ENCODE measurements around the gene MAX. TPM values are rescaled to one million over a fixed set of nuclear protein-coding genes. Genes with fewer than 3 reads are reported as not detected.

MAX gene
- total and polyA plus RNA-seq, 10 donors, result 58.7 to 162 (median 109) TPM

DNA sequence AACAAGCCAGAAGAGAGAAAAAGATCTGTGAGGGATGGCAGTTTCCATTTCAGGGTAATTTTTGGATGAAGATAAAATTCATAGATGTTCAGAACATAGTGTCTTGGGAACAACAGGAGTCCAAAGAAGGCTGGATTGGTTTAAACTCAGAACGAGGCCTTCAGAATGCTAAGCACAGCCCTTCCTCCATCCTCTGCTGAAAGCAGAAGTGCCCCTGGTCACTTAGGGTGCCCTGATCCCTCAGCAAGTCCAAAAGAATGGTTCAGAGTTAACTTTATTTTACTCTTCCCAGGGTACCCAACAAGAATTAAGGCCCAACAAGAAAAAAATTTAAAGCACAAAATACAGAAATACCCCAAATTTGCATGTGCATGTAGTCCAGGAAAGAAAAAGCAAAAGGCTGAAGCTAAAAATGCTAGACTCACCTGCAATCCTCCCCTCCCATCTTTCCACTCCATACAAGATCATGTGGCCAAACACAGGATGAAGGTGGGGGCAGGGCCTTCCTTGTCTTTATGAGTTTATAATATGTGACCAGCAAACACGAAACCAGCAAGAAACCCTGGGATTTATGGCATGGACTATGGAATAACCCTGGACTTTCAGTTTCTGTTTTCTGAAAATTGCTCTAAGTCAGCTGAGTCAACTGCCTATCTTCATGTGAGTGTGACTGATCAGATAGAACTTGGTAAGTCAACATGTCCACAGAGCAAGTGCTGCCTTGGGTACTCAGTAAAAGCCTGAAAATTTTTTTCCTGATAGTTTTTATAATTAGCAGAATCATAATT, 21.2 kb downstream of the MAX start:
- H3K9me3 ChIP-seq, result no peaks in the 10 kb centered on the region
- peaks cover 22 to 95% (median 60%) of the 10 kb centered on the region in 6 donors for H3K4me1 ChIP-seq
- intact Hi-C loops (cut with DNase I; ENCODE audit: low total_unique reads), result no loop called here
- TF ChIP-seq, protein P1, sequence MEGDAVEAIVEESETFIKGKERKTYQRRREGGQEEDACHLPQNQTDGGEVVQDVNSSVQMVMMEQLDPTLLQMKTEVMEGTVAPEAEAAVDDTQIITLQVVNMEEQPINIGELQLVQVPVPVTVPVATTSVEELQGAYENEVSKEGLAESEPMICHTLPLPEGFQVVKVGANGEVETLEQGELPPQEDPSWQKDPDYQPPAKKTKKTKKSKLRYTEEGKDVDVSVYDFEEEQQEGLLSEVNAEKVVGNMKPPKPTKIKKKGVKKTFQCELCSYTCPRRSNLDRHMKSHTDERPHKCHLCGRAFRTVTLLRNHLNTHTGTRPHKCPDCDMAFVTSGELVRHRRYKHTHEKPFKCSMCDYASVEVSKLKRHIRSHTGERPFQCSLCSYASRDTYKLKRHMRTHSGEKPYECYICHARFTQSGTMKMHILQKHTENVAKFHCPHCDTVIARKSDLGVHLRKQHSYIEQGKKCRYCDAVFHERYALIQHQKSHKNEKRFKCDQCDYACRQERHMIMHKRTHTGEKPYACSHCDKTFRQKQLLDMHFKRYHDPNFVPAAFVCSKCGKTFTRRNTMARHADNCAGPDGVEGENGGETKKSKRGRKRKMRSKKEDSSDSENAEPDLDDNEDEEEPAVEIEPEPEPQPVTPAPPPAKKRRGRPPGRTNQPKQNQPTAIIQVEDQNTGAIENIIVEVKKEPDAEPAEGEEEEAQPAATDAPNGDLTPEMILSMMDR (IDR thresholded peaks at IDR 0.05 in 8 of 11, conservative IDR thresholded peaks at IDR 0.05 in 3 of 11), result no peak
- TF ChIP-seq POLR2A (IDR thresholded peaks at IDR 0.05), result no peak
- no peak for TF ChIP-seq POLR2AphosphoS5 (IDR thresholded peaks at IDR 0.05)
- DNase-seq, result no peak
- 34 to 67% (median 50%) methylated on average over 2 of the region's 2 CpGs for WGBS, 5 donors
- peak overlapping the region; percentile 43 to 88 (median 73) for H3K27ac ChIP-seq
- H3K27me3 ChIP-seq (replicated peaks in 1 of 7), result no peaks in the 10 kb centered on the region
- peaks cover 4 to 100% (median 69%) of the 10 kb centered on the region in 6 donors for H3K36me3 ChIP-seq
- peak overlapping the region in 1 of 8 donors; percentile 11 for H3K4me3 ChIP-seq

DNA sequence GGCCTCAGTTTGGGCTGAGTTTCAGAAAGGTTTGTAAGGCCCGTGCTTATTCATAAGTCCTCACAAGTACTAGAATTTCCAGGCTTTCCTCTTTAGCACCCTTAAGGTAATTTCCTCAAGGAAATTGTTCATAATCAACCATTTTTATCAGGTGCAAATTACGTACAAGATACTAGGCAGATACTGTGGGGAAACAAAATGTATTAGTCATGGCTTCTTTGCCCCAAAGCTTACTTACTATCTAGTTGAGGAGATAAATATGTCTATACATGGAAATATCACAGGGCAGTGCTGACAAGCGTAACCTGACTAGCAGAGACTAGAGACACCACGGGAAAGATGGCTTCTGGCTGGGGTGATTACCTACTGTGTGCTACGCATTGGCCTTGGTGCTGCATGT, 22.5 kb downstream of the MAX start:
- no peak for DNase-seq
- intact Hi-C loops (cut with DNase I; ENCODE audit: low total_unique reads), result no loop called here
- Histone ChIP-seq H3K27ac (peak overlapping the region; percentile 35 to 88 (median 82)), H3K4me3 (no peak overlapping the region), H3K36me3 (peaks cover 4 to 99% (median 68%) of the 10 kb centered on the region in 6 donors), H3K9me3 (no peaks in the 10 kb centered on the region), H3K27me3 (replicated peaks in 1 of 7) (no peaks in the 10 kb centered on the region), H3K4me1 (peaks cover 21 to 100% (median 65%) of the 10 kb centered on the region in 6 donors)
- WGBS, 5 donors, result 83 to 89% (median 84%) methylated on average over 5 of the region's 5 CpGs
- no peak for TF ChIP-seq POLR2AphosphoS5 (IDR thresholded peaks at IDR 0.05)
- TF ChIP-seq, protein P1 (IDR thresholded peaks at IDR 0.05 in 8 of 11, conservative IDR thresholded peaks at IDR 0.05 in 3 of 11), result no peak
- TF ChIP-seq POLR2A (IDR thresholded peaks at IDR 0.05), result no peak

- Histone ChIP-seq H3K4me3 (peak overlapping the region in 1 of 8 donors; percentile 30), H3K4me1 (peaks cover 21 to 100% (median 66%) of the 10 kb centered on the region in 6 donors), H3K27ac (peak overlapping the region; percentile 35 to 88 (median 82)), H3K9me3 (no peaks in the 10 kb centered on the region), H3K36me3 (peaks cover 4 to 99% (median 67%) of the 10 kb centered on the region in 6 donors), H3K27me3 (replicated peaks in 1 of 7) (no peaks in the 10 kb centered on the region)
- WGBS, 5 donors, result 55 to 78% (median 68%) methylated on average over 6 of the region's 6 CpGs
- no peak for DNase-seq
- TF ChIP-seq POLR2A (IDR thresholded peaks at IDR 0.05) (no peak), POLR2AphosphoS5 (IDR thresholded peaks at IDR 0.05) (peak in 1 of 3 donors; percentile 52)
- TF ChIP-seq, protein P1 (IDR thresholded peaks at IDR 0.05 in 8 of 11, conservative IDR thresholded peaks at IDR 0.05 in 3 of 11), result peak in 1 of 11 experiments; percentile 10
- intact Hi-C loops (cut with DNase I; ENCODE audit: low total_unique reads), result no loop called here
These were observed 23.1 kb downstream of the MAX start for GRCh38 chr14:65079201-65079600.

GRCh38 chr14:65077318-65077717, 25.0 kb downstream of the MAX start:
- Histone ChIP-seq H3K9me3 (no peaks in the 10 kb centered on the region), H3K36me3 (peaks cover 4 to 99% (median 51%) of the 10 kb centered on the region in 6 donors), H3K4me1 (peaks cover 25 to 100% (median 65%) of the 10 kb centered on the region in 6 donors), H3K4me3 (no peak overlapping the region), H3K27ac (peak overlapping the region in 3 of 8 donors; percentile 30 to 88 (median 79)), H3K27me3 (replicated peaks in 1 of 7) (no peaks in the 10 kb centered on the region)
- 95 to 100% (median 98%) methylated on average over 2 of the region's 2 CpGs for WGBS, 5 donors
- TF ChIP-seq POLR2AphosphoS5 (IDR thresholded peaks at IDR 0.05) (no peak), POLR2A (IDR thresholded peaks at IDR 0.05) (no peak)
- TF ChIP-seq, protein P1 (IDR thresholded peaks at IDR 0.05 in 8 of 11, conservative IDR thresholded peaks at IDR 0.05 in 3 of 11), result no peak
- intact Hi-C loops (cut with DNase I; ENCODE audit: low total_unique reads), result no loop called here
- DNase-seq, result no peak
